K562 (cell line): ENCODE data around the gene FASTK. TPM values are rescaled to one million over a fixed set of nuclear protein-coding genes. Genes with fewer than 3 reads are reported as not detected.

Experiments used
- CC2D1A ChIP-seq: fragments of 450-650 bp; IDR thresholded peaks from 2 replicates; pipeline ENCODE4 v1.6.1; 2017; ENCODE audit warnings: mild to moderate bottlenecking
- E2F3 ChIP-seq: fragments of 250-450 bp; sonication (Bioruptor Pico); IDR thresholded peaks from 2 replicates; pipeline ENCODE4 v1.4.0; 2020; ENCODE audit warnings: mild to moderate bottlenecking
- ETV5 ChIP-seq: sonication (generic); formaldehyde crosslinking; IDR thresholded peaks from 2 replicates; pipeline ENCODE4 v1.4.0; 2020; ENCODE audit warnings: low read depth, mild to moderate bottlenecking, missing genetic modification reagents
- FOXK2 ChIP-seq, 2 experiments: fragments of 450-650 bp; IDR thresholded peaks in 1 of 2; conservative IDR thresholded peaks in 1 of 2; 2 replicates each; pipeline ENCODE4 v1.6.1; 2016; ENCODE audit warnings: low read depth in 2 of 2, mild to moderate bottlenecking in 1 of 2
- FUS ChIP-seq: fragments of 200-400 bp; formaldehyde crosslinking; optimal IDR thresholded peaks from 2 replicates; pipeline ENCODE3; 2017; ENCODE audit warnings: low read depth, low read length
- GABPA ChIP-seq: fragments of 200-800 bp; sonication (Bioruptor generic); conservative IDR thresholded peaks from 2 replicates; pipeline ENCODE4 v1.6.1; 2016; ENCODE audit warnings: low read depth, missing genetic modification characterization, missing compliant biosample characterization
- PHF8 ChIP-seq: fragments of 200-600 bp; sonication (generic); IDR thresholded peaks from 2 replicates; pipeline ENCODE4 v1.6.1; 2012; ENCODE audit warnings: mixed run types, mild to moderate bottlenecking, inconsistent platforms, low read length, moderate library complexity, borderline replicate concordance
- POLR2AphosphoS5 ChIP-seq: IDR thresholded peaks from 2 replicates; pipeline ENCODE4 v1.6.1; 2011; ENCODE audit warnings: mild to moderate bottlenecking, low read depth, low read length, moderate library complexity; ENCODE audit not compliant: control insufficient read depth, insufficient read depth
- RBM22 ChIP-seq: fragments of 200-400 bp; formaldehyde crosslinking; IDR thresholded peaks from 2 replicates; pipeline ENCODE4 v1.6.1; 2018; ENCODE audit warnings: low read length, low read depth; ENCODE audit not compliant: poor library complexity, severe bottlenecking
- RBM34 ChIP-seq: fragments of 200-400 bp; formaldehyde crosslinking; IDR thresholded peaks from 2 replicates; pipeline ENCODE4 v1.6.1; 2018; ENCODE audit warnings: low read length, borderline replicate concordance; ENCODE audit not compliant: insufficient read depth
- RREB1 ChIP-seq: fragments of 250-450 bp; sonication (Bioruptor Pico); IDR thresholded peaks from 2 replicates; pipeline ENCODE4 v1.4.0; 2020
- THAP12 ChIP-seq: fragments of 250-450 bp; sonication (Bioruptor Pico); IDR thresholded peaks from 2 replicates; pipeline ENCODE4 v1.9.0; 2021; ENCODE audit warnings: mild to moderate bottlenecking, inconsistent platforms
- VEZF1 ChIP-seq: fragments of 200-800 bp; sonication (Bioruptor generic); IDR thresholded peaks from 2 replicates; pipeline ENCODE4 v1.6.1; 2017; ENCODE audit warnings: missing genetic modification characterization, missing compliant biosample characterization
- ZNF79 ChIP-seq: fragments of 250-450 bp; sonication (Bioruptor Pico); IDR thresholded peaks from 2 replicates; pipeline ENCODE4 v1.4.0; 2020; ENCODE audit warnings: low read depth, mild to moderate bottlenecking, moderate library complexity
- polyA plus RNA-seq, 8 experiments: library from polyadenylated mRNA; depleted of rRNA in 4 of 8; stranded (reverse) in 5 of 8; unstranded in 3 of 8; fragments of >200 nt; fragmentation: Nextera tagmentation in 2 of 8; fragmentation: Illumina TruSeq in 1 of 8; extraction: Ambion mirVana in 2 of 8; extraction: Trizol in 1 of 8; gene quantifications; 2 replicates each; pipeline versions ENCODE4 v1.2.1 to v1.2.3, GENCODE V29; 2011 to 2014; ENCODE audit warnings: inconsistent platforms in 1 of 8, missing spikeins in 1 of 8
- total RNA-seq, 7 experiments: library from RNA; depleted of rRNA in 6 of 7; stranded (reverse); fragments of >200 nt in 6 of 7; fragmentation: Illumina TruSeq in 2 of 7; extraction: Trizol in 2 of 7; gene quantifications; 2 replicates each; pipeline versions ENCODE4 v1.2.1 to v1.2.3, GENCODE V29; 2011 to 2021; ENCODE audit warnings: low replicate concordance in 1 of 7
- TF ChIP-seq, protein P1 (sequence below): fragments of 250-450 bp; sonication (Bioruptor Pico); IDR thresholded peaks from 2 replicates; pipeline ENCODE4 v1.8.0; 2022; ENCODE audit warnings: inconsistent platforms, mild to moderate bottlenecking, moderate library complexity, borderline replicate concordance

The FASTK gene
- total and polyA plus RNA-seq, 9 of the 15 experiments (the other 6 are each of a cell fraction or from before 2014, with no cell fraction given) = 0.51 to 150 (median 48.2) TPM

DNA sequence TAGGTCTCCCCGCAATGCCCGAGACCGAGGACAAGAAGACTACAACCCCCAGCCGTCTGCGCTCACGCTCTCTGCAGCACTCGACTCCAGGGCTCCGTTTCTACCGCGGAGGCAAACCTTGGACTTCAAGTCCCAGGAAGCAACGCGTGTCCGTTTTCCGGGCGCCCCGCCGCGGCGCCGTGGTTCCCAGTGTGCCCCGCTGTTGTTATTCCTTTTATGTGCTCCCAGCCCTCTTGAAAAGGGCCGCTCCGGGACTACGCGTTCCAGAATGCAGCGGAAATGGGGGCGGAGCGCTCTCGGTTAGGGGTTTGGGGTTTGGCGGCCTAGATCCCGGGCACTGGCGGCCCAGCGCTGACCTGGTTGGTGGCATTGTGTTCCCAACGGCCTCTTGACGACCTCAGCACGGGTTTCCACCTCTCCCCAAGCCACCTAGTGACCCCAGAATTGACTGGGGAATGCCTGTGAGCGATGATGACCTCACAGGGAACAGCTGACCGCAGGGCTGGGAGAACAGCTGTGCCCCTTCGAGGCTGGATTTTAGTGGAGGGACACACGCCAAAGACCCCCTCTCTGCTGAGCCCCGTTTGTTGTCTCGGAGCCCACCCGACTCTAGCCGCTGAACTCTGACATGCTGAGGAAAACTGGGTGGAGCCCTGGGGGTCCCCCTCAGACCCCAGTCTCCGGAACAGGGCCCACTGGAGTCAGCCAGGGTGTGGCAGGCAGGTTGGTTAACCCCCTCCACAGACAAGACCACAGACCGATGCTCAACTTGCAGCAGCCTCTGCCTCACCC lies 22.4 kb downstream of the FASTK start (continued):
- 0 out of 2 replicates have a peak, but pooled peaks have one; percentile 31 for TF ChIP-seq POLR2AphosphoS5
- no peak for TF ChIP-seq ZNF79 (CRISPR knock-in tag)
- TF ChIP-seq VEZF1 (CRISPR knock-in tag) = peak; percentile 88
- peak; percentile 84 for TF ChIP-seq ETV5 (CRISPR knock-in tag)
- 0 out of 2 replicates have a peak, but pooled peaks have one; percentile 14 for TF ChIP-seq E2F3
- TF ChIP-seq, protein P1, sequence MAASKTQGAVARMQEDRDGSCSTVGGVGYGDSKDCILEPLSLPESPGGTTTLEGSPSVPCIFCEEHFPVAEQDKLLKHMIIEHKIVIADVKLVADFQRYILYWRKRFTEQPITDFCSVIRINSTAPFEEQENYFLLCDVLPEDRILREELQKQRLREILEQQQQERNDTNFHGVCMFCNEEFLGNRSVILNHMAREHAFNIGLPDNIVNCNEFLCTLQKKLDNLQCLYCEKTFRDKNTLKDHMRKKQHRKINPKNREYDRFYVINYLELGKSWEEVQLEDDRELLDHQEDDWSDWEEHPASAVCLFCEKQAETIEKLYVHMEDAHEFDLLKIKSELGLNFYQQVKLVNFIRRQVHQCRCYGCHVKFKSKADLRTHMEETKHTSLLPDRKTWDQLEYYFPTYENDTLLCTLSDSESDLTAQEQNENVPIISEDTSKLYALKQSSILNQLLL (CRISPR knock-in tag) = no peak
- peak; percentile 75; the same call in 1 of the 2 replicates for TF ChIP-seq THAP12 (CRISPR knock-in tag)
- TF ChIP-seq RBM34 = no peak
- peak; percentile 97 to 98 for TF ChIP-seq FOXK2 (conservative IDR thresholded peaks at IDR 0.05 in 1 of 2, IDR thresholded peaks at IDR 0.05 in 1 of 2; ENCODE audit: low read depth in 2 of 2)
- TF ChIP-seq PHF8 = peak; percentile 75; the same call in 1 of the 2 replicates
- 0 out of 2 replicates have a peak, but pooled peaks have one; percentile 12 for TF ChIP-seq CC2D1A
- no peak for TF ChIP-seq FUS
- no peak for TF ChIP-seq RBM22
- no peak for TF ChIP-seq GABPA (tag)
- TF ChIP-seq RREB1 = 0 out of 2 replicates have a peak, but pooled peaks have one; percentile 35
